Left hindlimb (tissue), 1 donor: ENCODE measurements around the gene LPCAT3.
A peak's percentile ranks its signal among the peaks of the same experiment; 100 is the strongest.

Experiments used
- DNase-seq: peaks from one replicate; pipeline ENCODE4 v3.0.0-alpha.2; 2018

LPCAT3 gene

DNA sequence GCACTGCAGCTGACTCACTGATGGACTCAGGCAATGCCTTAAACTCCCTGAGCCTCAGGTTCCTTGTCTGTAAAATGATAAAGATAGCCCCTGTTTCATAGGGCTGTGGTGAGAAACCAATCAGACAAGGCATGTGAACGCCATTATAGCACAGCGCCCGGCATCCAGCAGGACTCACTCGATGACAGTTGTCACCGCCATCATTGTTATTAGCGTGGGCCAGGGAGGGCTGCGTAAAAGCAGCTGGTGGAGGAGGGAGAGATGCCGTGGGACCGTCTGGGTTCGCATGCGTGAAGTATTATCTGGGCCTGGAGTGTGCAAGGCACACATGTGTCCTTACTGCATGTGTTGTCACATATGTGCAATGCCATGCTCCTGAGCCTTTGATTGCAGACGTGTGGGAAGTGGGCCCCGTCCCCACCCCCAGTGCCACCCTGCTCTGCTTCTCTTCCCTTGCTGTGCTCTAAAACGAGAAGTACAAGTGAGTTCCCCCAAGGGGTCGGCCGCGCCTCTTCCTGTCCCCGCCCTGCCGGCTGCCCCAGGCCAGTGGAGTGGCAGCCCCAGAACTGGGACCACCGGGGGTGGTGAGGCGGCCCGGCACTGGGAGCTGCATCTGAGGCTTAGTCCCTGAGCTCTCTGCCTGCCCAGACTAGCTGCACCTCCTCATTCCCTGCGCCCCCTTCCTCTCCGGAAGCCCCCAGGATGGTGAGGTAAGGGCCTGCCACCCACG is 67.3 kb downstream of the LPCAT3 start, which contains the start of gene PTPN6:
PTPN6 (plus strand) TSS at position 546 of the 730 bp plus-strand sequence; CDS start at position 703, 157 bp downstream.
- peak; percentile 44 for DNase-seq

DNA sequence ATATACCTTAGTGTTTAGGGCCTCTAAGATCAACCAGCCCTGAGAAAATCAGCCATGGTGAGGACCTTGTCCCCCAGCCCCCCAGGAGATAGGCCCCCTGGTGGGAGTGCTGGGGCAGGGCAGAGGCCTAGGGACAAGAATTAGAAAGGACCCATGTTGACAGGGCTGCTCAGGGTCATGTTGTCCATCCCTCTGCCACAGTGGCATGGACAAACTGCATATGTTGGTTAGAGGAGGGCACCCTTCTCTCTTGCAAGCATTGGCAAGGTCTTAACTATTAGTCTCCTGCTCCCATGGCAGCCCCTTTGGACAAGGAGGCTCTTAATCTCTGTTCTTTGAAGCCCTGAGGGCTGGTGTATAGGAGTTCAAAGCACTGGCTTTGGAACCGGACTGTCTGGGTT is 67.9 kb downstream of the LPCAT3 start:
- DNase-seq = peak; percentile 12

DNA sequence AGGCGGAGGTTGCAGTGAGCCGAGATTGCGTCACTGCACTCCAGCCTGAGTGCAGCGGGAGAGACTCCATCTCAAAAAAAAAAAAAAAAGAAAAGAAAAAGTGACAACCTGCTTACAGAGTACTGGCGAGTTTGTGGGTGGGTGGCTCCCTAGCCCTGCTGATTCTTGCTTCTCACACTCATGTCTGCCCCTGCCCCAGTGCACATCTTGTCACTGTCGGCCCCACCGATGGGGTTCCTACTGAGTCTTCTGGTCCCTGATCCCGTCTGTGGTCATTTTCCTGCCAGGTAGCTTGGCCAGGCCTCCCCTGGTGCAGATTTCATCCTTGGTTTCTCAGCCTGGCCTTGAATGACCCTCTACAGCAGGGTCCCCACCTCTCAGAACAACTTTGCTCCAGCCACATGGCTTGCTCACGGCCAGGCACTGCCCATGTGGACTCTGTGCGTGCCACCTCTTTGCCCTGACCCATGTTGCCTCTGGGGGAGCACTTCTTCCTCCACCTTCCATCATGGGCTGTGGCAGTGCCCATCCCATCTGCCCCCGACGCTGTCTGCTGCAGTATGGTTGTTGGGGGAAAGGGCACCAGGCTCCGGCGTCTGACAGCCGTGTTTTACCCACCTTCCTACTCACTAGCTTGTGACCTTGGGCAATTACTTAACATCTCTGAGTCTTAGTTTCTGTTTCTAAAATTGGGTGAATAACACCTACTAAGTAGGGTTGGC is 69.2 kb downstream of the LPCAT3 start:
- DNase-seq = peak; percentile 20

DNA sequence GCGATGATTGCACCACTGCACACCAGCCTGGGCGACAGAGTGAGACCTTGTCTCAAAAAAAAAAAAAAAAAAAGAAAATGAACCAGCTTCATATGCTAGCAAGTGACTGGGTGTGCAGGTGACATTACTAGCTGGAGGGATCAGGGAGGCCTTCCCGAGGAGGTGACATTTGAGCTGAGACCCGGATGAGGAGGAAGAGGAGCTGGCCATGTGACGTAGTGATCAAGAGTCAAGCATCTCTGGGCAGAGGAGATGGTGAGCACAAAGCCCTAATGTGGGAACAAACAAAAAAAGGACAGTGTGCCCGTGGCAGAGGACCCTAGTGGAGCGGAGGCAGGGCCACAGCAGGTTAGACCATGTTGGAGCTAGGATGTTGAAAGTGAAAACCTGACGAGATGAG is 70.7 kb downstream of the LPCAT3 start:
- peak; percentile 15 for DNase-seq

DNA sequence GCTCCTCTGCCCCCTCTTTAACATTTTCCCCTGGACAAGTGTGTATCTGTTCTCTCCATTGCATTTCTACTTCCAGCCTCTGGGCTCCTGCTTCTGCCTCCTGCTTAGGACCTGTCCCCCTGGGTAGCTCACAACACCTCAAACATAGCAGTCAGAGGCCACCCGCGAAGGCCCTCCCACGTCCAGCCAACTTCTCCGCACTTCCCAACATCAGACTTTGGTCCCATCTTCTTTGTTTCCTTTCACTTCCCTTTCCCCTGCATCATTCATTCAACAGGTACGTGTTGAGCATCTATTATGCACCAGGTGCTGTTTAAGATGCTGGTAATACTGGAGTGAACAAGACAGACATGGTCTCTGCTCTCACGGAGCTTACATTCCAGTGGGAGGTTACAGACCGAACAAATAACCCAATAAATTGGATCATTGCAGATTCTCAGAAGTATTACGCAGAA is 71.3 kb downstream of the LPCAT3 start:
- DNase-seq = no peak

DNA sequence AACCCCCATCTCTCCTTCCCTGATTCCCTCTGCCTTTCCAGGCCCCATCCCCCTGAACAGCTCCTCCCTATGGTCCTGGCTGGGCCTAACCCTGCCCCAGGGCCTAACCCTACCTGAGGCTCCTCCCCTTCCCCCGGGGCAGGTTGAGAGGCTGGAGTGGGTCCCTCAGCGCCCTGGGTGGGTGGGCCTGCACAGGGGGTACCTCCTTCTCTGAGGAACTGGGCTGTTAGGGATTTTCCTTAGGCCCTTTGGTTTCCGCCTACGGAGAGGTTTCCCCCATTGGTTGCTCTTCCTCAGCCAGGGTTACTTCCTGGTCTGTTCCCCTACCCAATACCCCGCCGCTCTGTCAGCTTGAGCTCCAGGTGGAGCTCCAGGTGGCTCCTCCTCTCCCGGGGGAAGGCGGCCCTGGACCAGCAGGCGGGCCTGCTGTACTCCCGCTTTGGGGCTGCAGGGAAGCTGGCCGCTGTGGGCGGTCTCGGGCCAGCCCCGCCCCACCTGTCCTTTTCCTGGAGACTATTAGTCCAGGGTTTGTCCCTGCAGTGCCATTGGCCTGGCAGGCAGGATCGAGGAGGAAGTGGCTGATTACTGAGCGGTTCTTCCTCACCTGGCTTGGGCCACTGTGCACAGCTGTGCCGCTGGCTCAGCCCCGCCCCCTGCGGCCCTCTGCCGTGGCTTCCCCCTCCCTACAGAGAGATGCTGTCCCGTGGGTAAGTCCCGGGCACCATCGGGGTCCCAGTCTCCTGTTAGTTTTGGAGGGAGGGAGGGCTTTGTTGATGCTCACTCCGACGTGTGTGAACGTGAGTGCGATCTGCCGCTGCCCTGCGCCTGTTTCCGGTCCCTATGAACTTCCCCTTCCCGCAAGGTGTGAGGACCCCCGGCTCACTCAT is 72.0 kb downstream of the LPCAT3 start:
- DNase-seq = no peak

DNA sequence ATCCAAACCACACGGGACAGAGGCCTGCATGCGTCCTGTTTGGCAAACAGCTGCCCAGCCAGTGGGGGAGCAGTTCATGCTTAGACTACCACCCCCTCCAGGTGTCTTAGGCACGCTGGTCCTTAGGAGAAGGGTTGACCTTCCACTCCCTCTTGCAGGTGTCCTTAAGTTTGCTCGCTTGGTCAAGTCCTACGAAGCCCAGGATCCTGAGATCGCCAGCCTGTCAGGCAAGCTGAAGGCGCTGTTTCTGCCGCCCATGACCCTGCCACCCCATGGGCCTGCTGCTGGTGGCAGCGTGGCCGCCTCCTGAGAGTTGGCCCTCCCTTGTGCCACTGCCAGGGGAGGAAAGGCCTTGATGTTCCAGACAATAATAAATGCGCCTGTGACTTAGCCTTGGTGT is 72.7 kb downstream of the LPCAT3 start:
- DNase-seq = no peak

DNA sequence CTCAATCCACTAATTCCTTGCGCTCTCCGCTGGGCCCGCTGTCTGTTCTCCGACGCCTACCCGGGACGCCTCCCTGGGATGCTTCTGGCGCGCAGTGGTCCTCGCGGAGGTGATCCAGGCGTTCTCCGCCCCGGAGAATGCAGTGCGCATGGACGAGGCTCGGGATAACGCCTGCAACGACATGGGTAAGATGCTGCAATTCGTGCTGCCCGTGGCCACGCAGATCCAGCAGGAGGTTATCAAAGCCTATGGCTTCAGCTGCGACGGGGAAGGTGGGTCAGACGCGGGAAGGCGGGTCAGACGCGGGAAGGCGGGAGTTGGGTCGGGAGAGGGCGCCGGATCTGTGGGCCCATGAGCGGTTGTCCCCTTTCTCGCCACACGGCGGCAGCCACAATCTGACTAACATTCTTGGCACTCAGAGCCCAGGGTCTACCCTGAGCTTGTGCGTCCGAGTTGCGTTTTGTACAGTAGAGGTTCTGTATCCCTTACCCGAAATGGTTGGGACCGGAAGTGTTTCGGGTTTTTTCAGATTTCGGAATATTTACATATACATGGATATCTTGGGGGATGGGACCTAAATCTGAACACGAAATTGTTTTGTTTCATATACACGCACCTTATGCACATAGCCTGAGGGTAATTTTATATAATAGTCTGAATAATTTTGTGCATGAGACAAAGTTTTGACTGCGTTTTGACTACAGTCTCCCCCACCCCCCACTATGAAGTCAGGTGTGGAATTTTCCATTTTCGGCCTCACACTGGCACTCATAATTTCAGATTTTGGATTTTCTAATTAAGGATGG is 73.7 kb downstream of the LPCAT3 start:
- peak; percentile 96 for DNase-seq

DNA sequence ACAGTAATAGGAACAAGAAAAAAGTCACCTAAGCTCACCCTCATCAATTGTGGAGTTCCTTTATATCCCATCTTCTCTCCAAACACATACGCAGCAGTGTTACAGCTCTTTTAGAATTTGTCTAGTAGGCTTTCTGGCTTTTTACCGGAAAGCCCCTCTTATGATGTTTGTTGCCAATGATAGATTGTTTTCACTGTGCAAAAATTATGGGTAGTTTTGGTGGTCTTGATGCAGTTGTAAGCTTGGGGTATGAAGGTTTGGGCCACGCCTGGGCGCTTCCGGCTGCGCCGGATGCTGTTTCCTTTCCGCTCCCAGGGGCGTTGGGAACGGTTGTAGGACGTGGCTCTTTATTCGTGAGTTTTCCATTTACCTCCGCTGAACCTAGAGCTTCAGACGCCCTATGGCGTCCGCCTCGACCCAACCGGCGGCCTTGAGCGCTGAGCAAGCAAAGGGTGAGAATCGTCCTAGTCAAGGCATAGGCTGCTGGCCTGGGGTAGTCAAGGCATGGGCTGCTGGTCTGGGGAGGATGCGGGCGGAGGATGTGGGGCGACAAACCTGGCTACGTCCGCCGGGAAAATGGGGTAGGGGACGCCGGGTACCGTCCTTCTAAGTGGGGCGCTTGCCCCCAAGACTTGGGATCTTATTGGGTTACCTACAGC is 74.4 kb downstream of the LPCAT3 start, which contains the start of the genes C12orf57 and RNU7-1:
C12orf57 (plus strand) TSS at position 301 of the 659 bp plus-strand sequence; CDS start at position 401, 100 bp downstream.
RNU7-1 (plus strand) TSS at position 95 of the 659 bp plus-strand sequence.
- peak; percentile 90 for DNase-seq

DNA sequence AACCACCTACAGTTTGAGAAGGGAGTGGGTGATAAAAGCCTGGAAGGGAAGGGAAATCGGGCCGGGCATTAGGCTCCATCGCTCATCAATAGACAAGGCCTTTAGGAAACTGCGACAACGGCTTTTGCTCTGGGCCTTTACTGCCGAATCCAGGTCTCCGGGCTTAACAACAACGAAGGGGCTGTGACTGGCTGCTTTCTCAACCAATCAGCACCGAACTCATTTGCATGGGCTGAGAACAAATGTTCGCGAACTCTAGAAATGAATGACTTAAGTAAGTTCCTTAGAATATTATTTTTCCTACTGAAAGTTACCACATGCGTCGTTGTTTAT is 74.9 kb downstream of the LPCAT3 start:
- DNase-seq = peak; percentile 86

DNA sequence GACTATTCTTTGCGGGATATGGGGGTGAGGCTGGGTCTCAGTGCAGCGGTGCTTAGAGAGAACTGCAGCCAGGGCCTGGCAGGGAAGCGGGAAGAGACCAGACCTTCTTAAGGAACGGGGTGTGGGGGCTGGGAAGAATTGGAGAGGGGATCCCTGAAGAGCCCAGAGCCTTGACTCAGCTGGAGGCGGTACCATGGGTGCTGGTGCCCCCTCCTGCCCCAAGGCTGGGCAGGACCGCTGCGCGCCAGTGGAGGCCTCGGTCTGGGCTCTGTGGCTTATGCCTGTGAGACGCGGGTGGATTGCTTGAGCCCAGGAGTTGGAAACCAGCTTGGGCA is 76.0 kb downstream of the LPCAT3 start:
- DNase-seq = peak; percentile 50

DNA sequence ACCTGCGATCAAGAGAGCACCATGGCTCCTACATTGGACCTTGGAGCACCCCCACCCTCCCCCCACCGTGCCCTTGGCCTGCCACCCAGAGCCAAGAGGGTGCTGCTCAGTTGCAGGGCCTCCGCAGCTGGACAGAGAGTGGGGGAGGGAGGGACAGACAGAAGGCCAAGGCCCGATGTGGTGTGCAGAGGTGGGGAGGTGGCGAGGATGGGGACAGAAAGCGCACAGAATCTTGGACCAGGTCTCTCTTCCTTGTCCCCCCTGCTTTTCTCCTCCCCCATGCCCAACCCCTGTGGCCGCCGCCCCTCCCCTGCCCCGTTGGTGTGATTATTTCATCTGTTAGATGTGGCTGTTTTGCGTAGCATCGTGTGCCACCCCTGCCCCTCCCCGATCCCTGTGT is 76.5 kb downstream of the LPCAT3 start:
- no peak for DNase-seq

DNA sequence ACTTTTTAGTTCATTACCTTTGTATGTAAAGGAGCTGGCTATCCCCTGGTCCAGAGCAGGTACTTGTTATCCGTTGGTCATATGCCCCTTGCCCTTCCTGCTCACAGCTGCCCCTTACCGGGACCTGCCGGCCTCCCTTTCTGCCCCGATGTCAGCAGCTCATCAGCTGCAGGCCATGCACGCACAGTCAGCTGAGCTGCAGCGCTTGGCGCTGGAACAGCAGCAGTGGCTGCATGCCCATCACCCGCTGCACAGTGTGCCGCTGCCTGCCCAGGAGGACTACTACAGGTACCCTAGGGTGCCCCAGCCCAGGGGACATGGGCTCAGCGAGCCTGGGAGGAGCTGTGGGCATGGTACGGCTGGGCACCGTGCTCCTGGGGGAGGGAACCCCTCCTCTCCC is 77.0 kb downstream of the LPCAT3 start:
- DNase-seq = no peak

DNA sequence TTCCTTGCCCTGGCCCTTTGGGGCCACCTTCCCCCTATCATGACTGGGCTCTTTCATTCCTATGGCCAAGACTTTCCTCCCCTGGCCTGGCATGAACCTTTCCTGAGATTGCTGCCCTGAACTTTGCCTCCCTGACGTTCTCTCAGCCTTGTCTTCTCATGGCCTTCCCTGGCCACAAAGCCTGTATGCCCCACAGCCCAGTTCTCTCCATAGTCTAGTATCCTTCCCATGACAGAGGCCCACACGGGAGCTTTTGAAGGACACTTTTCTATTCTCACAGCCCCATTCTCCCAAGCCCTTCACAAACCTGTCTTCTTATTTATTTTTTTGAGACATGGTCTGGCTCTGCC is 79.1 kb downstream of the LPCAT3 start:
- DNase-seq = no peak

DNA sequence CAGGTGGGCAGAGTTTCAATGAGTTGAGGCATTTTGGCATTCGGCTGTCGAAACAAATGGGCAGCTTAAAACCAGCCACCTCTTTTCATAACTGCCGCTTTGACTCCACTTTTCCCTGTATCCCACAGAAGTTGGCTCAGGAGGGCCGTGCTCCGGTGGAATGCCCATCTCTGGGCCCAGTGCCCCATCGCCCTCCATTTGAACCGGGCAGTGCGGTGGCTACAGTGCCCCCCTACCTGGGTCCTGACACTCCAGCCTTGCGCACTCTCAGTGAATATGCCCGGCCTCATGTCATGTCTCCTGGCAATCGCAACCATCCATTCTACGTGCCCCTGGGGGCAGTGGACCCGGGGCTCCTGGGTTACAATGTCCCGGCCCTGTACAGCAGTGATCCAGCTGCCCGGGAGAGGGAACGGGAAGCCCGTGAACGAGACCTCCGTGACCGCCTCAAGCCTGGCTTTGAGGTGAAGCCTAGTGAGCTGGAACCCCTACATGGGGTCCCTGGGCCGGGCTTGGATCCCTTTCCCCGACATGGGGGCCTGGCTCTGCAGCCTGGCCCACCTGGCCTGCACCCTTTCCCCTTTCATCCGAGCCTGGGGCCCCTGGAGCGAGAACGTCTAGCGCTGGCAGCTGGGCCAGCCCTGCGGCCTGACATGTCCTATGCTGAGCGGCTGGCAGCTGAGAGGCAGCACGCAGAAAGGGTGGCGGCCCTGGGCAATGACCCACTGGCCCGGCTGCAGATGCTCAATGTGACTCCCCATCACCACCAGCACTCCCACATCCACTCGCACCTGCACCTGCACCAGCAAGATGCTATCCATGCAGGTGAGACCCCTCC is 79.7 kb downstream of the LPCAT3 start:
- DNase-seq = no peak

DNA sequence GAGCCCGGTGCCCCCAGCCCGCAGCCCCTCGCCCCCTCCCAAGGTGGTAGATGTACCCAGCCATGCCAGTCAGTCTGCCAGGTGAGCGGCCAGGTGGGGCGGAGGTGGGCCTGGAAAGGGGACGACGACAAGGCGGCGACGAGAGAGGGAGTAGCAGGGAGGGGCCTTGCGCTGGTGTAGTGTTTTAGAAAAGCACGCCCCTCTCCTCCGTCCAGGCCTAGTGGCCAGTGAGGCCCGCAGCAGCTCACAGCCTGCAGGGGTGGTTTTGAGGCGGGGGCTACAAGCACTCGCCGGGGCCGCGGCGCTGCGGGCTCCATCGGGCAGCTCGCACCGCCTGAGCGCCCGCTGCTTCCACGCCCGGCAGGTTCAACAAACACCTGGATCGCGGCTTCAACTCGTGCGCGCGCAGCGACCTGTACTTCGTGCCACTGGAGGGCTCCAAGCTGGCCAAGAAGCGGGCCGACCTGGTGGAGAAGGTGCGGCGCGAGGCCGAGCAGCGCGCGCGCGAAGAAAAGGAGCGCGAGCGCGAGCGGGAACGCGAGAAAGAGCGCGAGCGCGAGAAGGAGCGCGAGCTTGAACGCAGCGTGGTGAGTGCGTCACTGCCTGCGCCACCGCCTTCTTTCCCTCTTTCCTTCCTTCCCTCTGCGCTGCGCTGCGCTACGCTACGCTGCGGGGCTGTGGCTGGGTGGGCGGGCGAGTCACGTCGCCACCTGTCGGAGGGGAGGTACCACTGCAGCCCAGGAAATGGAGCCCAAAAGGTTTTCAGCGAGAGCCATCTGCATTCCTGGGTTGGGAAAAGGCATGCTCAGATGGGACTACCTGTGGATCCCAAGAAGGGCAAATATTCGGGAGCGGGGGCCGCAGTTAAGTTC is 80.6 kb downstream of the LPCAT3 start:
- DNase-seq = peak; percentile 95

DNA sequence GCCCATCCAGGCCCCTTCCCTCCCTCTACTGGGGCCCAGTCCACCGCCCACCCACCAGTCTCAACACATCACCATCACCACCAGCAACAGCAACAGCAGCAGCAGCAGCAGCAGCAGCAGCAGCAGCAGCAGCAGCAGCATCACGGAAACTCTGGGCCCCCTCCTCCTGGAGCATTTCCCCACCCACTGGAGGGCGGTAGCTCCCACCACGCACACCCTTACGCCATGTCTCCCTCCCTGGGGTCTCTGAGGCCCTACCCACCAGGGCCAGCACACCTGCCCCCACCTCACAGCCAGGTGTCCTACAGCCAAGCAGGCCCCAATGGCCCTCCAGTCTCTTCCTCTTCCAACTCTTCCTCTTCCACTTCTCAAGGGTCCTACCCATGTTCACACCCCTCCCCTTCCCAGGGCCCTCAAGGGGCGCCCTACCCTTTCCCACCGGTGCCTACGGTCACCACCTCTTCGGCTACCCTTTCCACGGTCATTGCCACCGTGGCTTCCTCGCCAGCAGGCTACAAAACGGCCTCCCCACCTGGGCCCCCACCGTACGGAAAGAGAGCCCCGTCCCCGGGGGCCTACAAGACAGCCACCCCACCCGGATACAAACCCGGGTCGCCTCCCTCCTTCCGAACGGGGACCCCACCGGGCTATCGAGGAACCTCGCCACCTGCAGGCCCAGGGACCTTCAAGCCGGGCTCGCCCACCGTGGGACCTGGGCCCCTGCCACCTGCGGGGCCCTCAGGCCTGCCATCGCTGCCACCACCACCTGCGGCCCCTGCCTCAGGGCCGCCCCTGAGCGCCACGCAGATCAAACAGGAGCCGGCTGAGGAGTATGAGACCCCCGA is 81.4 kb downstream of the LPCAT3 start:
- peak; percentile 75 for DNase-seq

DNA sequence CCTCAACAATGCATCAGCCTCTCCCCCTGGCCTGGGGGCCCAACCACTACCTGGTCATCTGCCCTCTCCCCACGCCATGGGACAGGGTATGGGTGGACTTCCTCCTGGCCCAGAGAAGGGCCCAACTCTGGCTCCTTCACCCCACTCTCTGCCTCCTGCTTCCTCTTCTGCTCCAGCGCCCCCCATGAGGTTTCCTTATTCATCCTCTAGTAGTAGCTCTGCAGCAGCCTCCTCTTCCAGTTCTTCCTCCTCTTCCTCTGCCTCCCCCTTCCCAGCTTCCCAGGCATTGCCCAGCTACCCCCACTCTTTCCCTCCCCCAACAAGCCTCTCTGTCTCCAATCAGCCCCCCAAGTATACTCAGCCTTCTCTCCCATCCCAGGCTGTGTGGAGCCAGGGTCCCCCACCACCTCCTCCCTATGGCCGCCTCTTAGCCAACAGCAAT is 82.1 kb downstream of the LPCAT3 start:
- no peak for DNase-seq
